WTC11 (cell line): ENCODE results near the gene PMM1. TPM values are rescaled to one million over a fixed set of nuclear protein-coding genes. Genes with fewer than 3 reads are reported as not detected.
A peak's percentile ranks its signal among the peaks of the same experiment; 100 is the strongest.

Source experiments
- ATAC-seq: fragments of 200-7000 bp; cut with Tn5 transposase; 2 replicates; pipeline ENCODE4 v1.10.0; 2021; ENCODE audit warnings: mild to moderate bottlenecking, moderate library complexity
- Bru-seq: library from RNA; stranded (reverse); fragments of 400-500 nt; gene quantifications from one replicate; lab custom pipeline; 2021; lab: Mats Ljungman, UMichigan
- CTCF ChIA-PET: fragments of 300-600 bp; sonication (Branson Sonifier 250); formaldehyde crosslinking; loops from one replicate; lab custom pipeline; 2021; ENCODE audit warnings: antibody characterized with exemption; lab: Charles Lee
- POLR2A ChIA-PET: fragments of 350-600 bp; sonication (Branson Sonifier 250); formaldehyde crosslinking; loops from one replicate; lab custom pipeline; 2021; ENCODE audit warnings: antibody characterized with exemption; lab: Charles Lee
- DNase-seq: peaks from one replicate; pipeline ENCODE4 v3.0.0; 2021; ENCODE audit warnings: low spot score
- H3K27ac Mint-ChIP-seq: 2 replicates; pipeline ENCODE4 v1.8.0; 2021; ENCODE audit warnings: mixed read lengths
- H3K27me3 Mint-ChIP-seq: 2 replicates; pipeline ENCODE4 v1.8.0; 2021; ENCODE audit warnings: low read depth, mild to moderate bottlenecking, moderate library complexity, mixed read lengths
- H3K36me3 Mint-ChIP-seq: 2 replicates; pipeline ENCODE4 v1.8.0; 2021; ENCODE audit warnings: mixed read lengths
- H3K4me1 Mint-ChIP-seq: 2 replicates; pipeline ENCODE4 v1.8.0; 2022; ENCODE audit warnings: mixed read lengths
- H3K4me3 Mint-ChIP-seq: 2 replicates; pipeline ENCODE4 v1.8.0; 2021; ENCODE audit warnings: mild to moderate bottlenecking, moderate library complexity, mixed read lengths
- H3K9me3 Mint-ChIP-seq: 2 replicates; pipeline ENCODE4 v1.8.0; 2021; ENCODE audit warnings: mixed read lengths
- CREB1 ChIP-seq: sonication (generic); formaldehyde crosslinking; IDR thresholded peaks from 2 replicates; pipeline ENCODE4 v1.8.0; 2023; ENCODE audit warnings: mild to moderate bottlenecking, missing genetic modification reagents
- FOXP1 ChIP-seq: sonication (generic); formaldehyde crosslinking; IDR thresholded peaks from 2 replicates; pipeline ENCODE4 v1.8.0; 2022; ENCODE audit warnings: missing genetic modification reagents, mild to moderate bottlenecking, moderate library complexity, borderline replicate concordance
- GABPB1 ChIP-seq: sonication (generic); formaldehyde crosslinking; IDR thresholded peaks from 2 replicates; pipeline ENCODE4 v1.8.1; 2023; ENCODE audit warnings: mild to moderate bottlenecking, missing genetic modification reagents
- MYBL2 ChIP-seq: sonication (generic); formaldehyde crosslinking; IDR thresholded peaks from 2 replicates; pipeline ENCODE4 v1.8.1; 2023; ENCODE audit warnings: mild to moderate bottlenecking, moderate library complexity, missing genetic modification reagents
- NFE2L1 ChIP-seq: sonication (generic); formaldehyde crosslinking; IDR thresholded peaks from 2 replicates; pipeline ENCODE4 v1.8.1; 2023; ENCODE audit warnings: missing genetic modification reagents
- NFYB ChIP-seq: sonication (generic); formaldehyde crosslinking; conservative IDR thresholded peaks from 2 replicates; pipeline ENCODE4 v1.8.0; 2022; ENCODE audit warnings: low read depth, missing genetic modification reagents
- PRRX2 ChIP-seq: fragments of 250-450 bp; sonication (Bioruptor Pico); IDR thresholded peaks from 2 replicates; pipeline ENCODE4 v1.8.0; 2021; ENCODE audit warnings: mild to moderate bottlenecking
- RELA ChIP-seq: sonication (generic); formaldehyde crosslinking; IDR thresholded peaks from 2 replicates; pipeline ENCODE4 v1.8.1; 2022; ENCODE audit warnings: missing genetic modification reagents, mild to moderate bottlenecking, borderline replicate concordance
- SMAD3 ChIP-seq: sonication (generic); formaldehyde crosslinking; IDR thresholded peaks from 2 replicates; pipeline ENCODE4 v1.8.0; 2022; ENCODE audit warnings: missing genetic modification reagents, mild to moderate bottlenecking, borderline replicate concordance
- SP1 ChIP-seq: sonication (generic); formaldehyde crosslinking; conservative IDR thresholded peaks from 2 replicates; pipeline ENCODE4 v1.8.1; 2022; ENCODE audit warnings: missing genetic modification reagents
- TP53 ChIP-seq: sonication (generic); formaldehyde crosslinking; IDR thresholded peaks from 2 replicates; pipeline ENCODE4 v1.8.1; 2023; ENCODE audit warnings: mild to moderate bottlenecking, missing genetic modification reagents
- ZNF121 ChIP-seq: sonication (generic); formaldehyde crosslinking; IDR thresholded peaks from 2 replicates; pipeline ENCODE4 v1.8.0; 2023; ENCODE audit warnings: missing genetic modification reagents
- long read RNA-seq, 3 experiments: library from RNA in 1 of 3; library from capped mRNA in 1 of 3; library from polyadenylated mRNA in 1 of 3; unstranded in 2 of 3; stranded (forward) in 1 of 3; transcript quantifications; one replicate each; pipeline ENCODE4 v2.0.0, GENCODE V29; 2021
- total RNA-seq: library from RNA; stranded (reverse); gene quantifications from 3 replicates; pipeline ENCODE4 v1.2.3, GENCODE V29; 2021
- TF ChIP-seq, protein P1 (sequence below): sonication (generic); formaldehyde crosslinking; IDR thresholded peaks from 2 replicates; pipeline ENCODE4 v1.8.1; 2022; ENCODE audit warnings: mild to moderate bottlenecking, moderate library complexity, missing genetic modification reagents
- TF ChIP-seq, protein P2 (sequence below): sonication (generic); formaldehyde crosslinking; IDR thresholded peaks from 2 replicates; pipeline ENCODE4 v1.8.0; 2022; ENCODE audit warnings: mild to moderate bottlenecking, missing genetic modification reagents
- TF ChIP-seq, protein P3 (sequence below): sonication (generic); formaldehyde crosslinking; IDR thresholded peaks from 2 replicates; pipeline ENCODE4 v1.8.0; 2022; ENCODE audit warnings: mild to moderate bottlenecking, missing genetic modification reagents
- TF ChIP-seq, protein P4 (sequence below): sonication (generic); formaldehyde crosslinking; IDR thresholded peaks from 2 replicates; pipeline ENCODE4 v1.8.0; 2022; ENCODE audit warnings: mild to moderate bottlenecking, missing genetic modification reagents
- TF ChIP-seq, protein P5 (sequence below): sonication (generic); formaldehyde crosslinking; IDR thresholded peaks from 2 replicates; pipeline ENCODE4 v1.8.1; 2022; ENCODE audit warnings: missing genetic modification reagents, borderline replicate concordance

Gene PMM1
- 14.8 to 15.7 TPM (median 15.0 TPM) in 3 replicates for total RNA-seq
- percentile 40 among the genes with signal in this experiment for Bru-seq, nascent RNA
- long read RNA-seq, experiment 1, transcript PMM1-201 (8 exons, 1,298 nt): major isoform, 18 of 24 reads
- long read RNA-seq, experiment 1, partial matches to known transcripts: 0 of 24 reads
- long read RNA-seq, experiment 1, other reads (novel, unspliced or antisense): 2 of 24 reads
- long read RNA-seq, experiment 2, transcript PMM1-201 (8 exons, 1,298 nt): major isoform, 11 of 21 reads
- long read RNA-seq, experiment 2, partial matches to known transcripts: 2 of 21 reads
- long read RNA-seq, experiment 2, other reads (novel, unspliced or antisense): 8 of 21 reads
- long read RNA-seq, experiment 3, transcript PMM1-201 (8 exons, 1,298 nt): major isoform, 24 of 33 reads
- long read RNA-seq, experiment 3, partial matches to known transcripts: 1 of 33 reads
- long read RNA-seq, experiment 3, other reads (novel, unspliced or antisense): 7 of 33 reads

DNA sequence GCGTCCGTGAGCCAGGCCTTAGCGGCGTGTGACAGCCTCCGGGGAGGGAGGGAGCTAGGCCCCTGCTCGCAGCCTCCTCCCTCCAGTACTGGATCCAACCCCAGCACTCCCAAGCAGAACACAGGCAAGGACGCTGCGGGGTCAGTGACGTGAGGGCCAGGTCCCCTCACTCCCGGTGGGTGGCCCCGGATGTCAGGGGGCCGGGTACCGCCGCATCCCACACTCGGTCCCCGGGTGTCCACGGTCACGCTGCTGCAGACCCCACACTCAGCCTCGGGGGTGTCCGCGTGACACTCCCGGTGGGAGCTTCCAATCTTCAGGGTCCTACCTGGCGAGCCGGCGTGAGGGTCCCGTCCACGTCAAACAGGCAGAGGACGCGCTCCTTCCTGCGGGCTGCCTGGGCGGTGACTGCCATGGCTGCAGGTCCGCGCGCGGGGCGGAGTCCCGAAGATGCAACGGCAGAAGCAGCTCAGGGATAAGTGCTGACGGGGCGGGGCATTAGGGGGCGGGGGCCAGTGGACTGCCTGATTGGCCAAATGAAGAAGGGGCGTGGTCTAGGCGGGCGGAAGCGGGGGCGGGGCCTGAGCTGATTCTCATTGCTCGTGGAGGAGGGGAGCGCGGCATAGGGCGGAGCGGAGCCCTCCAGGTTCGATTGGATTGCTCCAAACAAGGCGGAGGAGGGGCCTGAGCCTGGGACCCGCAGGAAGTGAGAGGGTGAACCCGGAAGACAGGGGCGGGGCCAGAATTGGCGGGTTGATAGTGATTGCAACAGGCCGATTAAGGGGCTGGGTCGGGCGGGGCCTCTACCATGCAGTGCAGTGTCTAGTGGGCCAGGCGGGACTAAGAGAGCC, at the start of gene PMM1:
PMM1 (minus strand) TSS at position 450 of the 851 bp plus-strand sequence; CDS start at position 415, 35 bp downstream.
- ChIA-PET CTCF (interaction anchor here (0.6 to 4.4 kb wide), 30 partner anchors 8 to 1391 kb away, joined by 3 to 53 read pairs (median 4); partner anchors contain the start of genes DESI1, POLR3H, TEF and XRCC6), POLR2A (interaction anchor here (0.6 to 2.0 kb wide), 20 partner anchors 8 to 243 kb away, joined by 3 to 12 read pairs (median 5); partner anchors contain the start of genes CSDC2, DESI1, POLR3H and SREBF2)
- TF ChIP-seq, protein P1, sequence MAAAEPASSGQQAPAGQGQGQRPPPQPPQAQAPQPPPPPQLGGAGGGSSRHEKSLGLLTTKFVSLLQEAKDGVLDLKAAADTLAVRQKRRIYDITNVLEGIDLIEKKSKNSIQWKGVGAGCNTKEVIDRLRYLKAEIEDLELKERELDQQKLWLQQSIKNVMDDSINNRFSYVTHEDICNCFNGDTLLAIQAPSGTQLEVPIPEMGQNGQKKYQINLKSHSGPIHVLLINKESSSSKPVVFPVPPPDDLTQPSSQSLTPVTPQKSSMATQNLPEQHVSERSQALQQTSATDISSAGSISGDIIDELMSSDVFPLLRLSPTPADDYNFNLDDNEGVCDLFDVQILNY: peak; percentile 8; the same call in 1 of the 2 replicates
- peak; percentile 72; the same call in 1 of the 2 replicates for TF ChIP-seq MYBL2
- peak; percentile 82 for TF ChIP-seq ZNF121 (CRISPR knock-in tag)
- peak; percentile 95 for TF ChIP-seq SP1 (CRISPR knock-in tag)
- TF ChIP-seq, protein P2, sequence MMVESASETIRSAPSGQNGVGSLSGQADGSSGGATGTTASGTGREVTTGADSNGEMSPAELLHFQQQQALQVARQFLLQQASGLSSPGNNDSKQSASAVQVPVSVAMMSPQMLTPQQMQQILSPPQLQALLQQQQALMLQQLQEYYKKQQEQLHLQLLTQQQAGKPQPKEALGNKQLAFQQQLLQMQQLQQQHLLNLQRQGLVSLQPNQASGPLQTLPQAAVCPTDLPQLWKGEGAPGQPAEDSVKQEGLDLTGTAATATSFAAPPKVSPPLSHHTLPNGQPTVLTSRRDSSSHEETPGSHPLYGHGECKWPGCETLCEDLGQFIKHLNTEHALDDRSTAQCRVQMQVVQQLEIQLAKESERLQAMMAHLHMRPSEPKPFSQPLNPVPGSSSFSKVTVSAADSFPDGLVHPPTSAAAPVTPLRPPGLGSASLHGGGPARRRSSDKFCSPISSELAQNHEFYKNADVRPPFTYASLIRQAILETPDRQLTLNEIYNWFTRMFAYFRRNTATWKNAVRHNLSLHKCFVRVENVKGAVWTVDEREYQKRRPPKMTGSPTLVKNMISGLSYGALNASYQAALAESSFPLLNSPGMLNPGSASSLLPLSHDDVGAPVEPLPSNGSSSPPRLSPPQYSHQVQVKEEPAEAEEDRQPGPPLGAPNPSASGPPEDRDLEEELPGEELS (CRISPR knock-in tag): 0 out of 2 replicates have a peak, but pooled peaks have one; percentile 48
- TF ChIP-seq PRRX2 (CRISPR knock-in tag): no peak
- TF ChIP-seq, protein P3, sequence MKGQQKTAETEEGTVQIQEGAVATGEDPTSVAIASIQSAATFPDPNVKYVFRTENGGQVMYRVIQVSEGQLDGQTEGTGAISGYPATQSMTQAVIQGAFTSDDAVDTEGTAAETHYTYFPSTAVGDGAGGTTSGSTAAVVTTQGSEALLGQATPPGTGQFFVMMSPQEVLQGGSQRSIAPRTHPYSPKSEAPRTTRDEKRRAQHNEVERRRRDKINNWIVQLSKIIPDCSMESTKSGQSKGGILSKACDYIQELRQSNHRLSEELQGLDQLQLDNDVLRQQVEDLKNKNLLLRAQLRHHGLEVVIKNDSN (CRISPR knock-in tag): no peak
- 0 out of 2 replicates have a peak, but pooled peaks have one; percentile 26 for TF ChIP-seq NFE2L1
- TF ChIP-seq NFYB (CRISPR knock-in tag): peak; percentile 47; the same call in 1 of the 2 replicates
- TF ChIP-seq, protein P4, sequence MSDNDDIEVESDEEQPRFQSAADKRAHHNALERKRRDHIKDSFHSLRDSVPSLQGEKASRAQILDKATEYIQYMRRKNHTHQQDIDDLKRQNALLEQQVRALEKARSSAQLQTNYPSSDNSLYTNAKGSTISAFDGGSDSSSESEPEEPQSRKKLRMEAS (CRISPR knock-in tag): peak; percentile 1; the same call in 1 of the 2 replicates
- no peak for TF ChIP-seq SMAD3
- TF ChIP-seq FOXP1 (CRISPR knock-in tag): peak; percentile 59; the same call in 1 of the 2 replicates
- DNase-seq (peak; percentile 100), ATAC-seq (peak; percentile 99)
- H3K9me3 Mint-ChIP-seq: no peaks in the 10 kb centered on the region; the same call in 1 of the 2 replicates
- no peaks in the 10 kb centered on the region for H3K36me3 Mint-ChIP-seq
- peak within 1 kb of the TSS; percentile 89 for H3K4me3 Mint-ChIP-seq
- peaks cover 10% of the 10 kb centered on the region; the same call in 1 of the 2 replicates for H3K27me3 Mint-ChIP-seq
- H3K27ac Mint-ChIP-seq: peak within 1 kb of the TSS; percentile 76
- peaks cover 6% of the 10 kb centered on the region for H3K4me1 Mint-ChIP-seq

DNA sequence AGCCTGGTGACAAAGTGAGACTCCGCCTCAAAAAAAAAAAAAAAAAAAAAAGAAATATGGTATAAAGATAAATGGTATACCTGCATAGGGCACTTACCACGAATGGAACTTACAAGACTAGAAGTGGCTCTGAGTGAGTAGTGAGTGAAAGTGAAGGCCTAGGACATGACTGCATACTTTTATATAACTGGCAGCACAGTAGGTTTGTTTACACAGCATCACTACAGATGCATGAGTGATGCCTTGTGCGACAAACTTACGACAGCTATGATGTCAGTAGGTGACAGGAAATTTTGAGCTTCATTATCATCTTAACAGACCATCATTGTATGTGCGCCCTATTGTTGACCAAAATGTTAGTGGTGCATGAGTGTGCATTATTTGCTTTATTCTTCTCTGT, 49.1 kb upstream of the PMM1 start:
- CTCF ChIA-PET: interaction anchor here (1.8 kb wide), 1 partner anchor 28 kb away, joined by 9 read pairs; no protein-coding TSS in a partner anchor
- no peak overlapping the region for H3K27ac Mint-ChIP-seq
- H3K27me3 Mint-ChIP-seq: no peaks in the 10 kb centered on the region
- ATAC-seq (no peak), DNase-seq (no peak)
- POLR2A ChIA-PET: interaction anchor here (0.6 kb wide), 2 partner anchors 30 to 50 kb away, joined by 4 to 5 read pairs; partner anchors contain the start of gene SNU13
- TF ChIP-seq ZNF121 (CRISPR knock-in tag) (no peak), CREB1 (CRISPR knock-in tag) (no peak), NFYB (CRISPR knock-in tag) (no peak), GABPB1 (CRISPR knock-in tag) (no peak), RELA (CRISPR knock-in tag) (no peak), TP53 (CRISPR knock-in tag) (no peak), SMAD3 (no peak)
- TF ChIP-seq, protein P2 (CRISPR knock-in tag): no peak
- TF ChIP-seq, protein P5, sequence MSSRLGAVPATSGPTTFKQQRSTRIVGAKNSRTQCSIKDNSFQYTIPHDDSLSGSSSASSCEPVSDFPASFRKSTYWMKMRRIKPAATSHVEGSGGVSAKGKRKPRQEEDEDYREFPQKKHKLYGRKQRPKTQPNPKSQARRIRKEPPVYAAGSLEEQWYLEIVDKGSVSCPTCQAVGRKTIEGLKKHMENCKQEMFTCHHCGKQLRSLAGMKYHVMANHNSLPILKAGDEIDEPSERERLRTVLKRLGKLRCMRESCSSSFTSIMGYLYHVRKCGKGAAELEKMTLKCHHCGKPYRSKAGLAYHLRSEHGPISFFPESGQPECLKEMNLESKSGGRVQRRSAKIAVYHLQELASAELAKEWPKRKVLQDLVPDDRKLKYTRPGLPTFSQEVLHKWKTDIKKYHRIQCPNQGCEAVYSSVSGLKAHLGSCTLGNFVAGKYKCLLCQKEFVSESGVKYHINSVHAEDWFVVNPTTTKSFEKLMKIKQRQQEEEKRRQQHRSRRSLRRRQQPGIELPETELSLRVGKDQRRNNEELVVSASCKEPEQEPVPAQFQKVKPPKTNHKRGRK (CRISPR knock-in tag): no peak
- no peak overlapping the region for H3K4me3 Mint-ChIP-seq
- peaks cover 83% of the 10 kb centered on the region for H3K36me3 Mint-ChIP-seq
- H3K4me1 Mint-ChIP-seq: no peaks in the 10 kb centered on the region
- H3K9me3 Mint-ChIP-seq: no peaks in the 10 kb centered on the region
